Spleen (tissue), 11 donors: Measurements from ENCODE around the gene SNRPE. TPM values are rescaled to one million over a fixed set of nuclear protein-coding genes. Genes with fewer than 3 reads are reported as not detected.

ENCODE experiments used
- DNase-seq: peaks from one replicate; pipeline ENCODE4 v3.0.0-alpha.2; 2020
- H3K27ac ChIP-seq, 8 donors: fragments of 200-600 bp; sonication (generic) in 7 of 8; 1 replicate in 4 of 8; 2 replicates in 4 of 8; pipeline versions ENCODE4 v1.5.0 to v1.8.0; 2016 to 2021; ENCODE audit warnings: inconsistent platforms in 4 of 8, mild to moderate bottlenecking in 4 of 8, moderate library complexity in 1 of 8
- H3K27me3 ChIP-seq, 7 donors: fragments of 200-600 bp; sonication (generic) in 6 of 7; replicated peaks in 1 of 7; 1 replicate in 4 of 7; 2 replicates in 3 of 7; pipeline versions ENCODE4 v1.5.0 to v1.8.0; 2016 to 2021; ENCODE audit warnings: inconsistent platforms in 3 of 7, mild to moderate bottlenecking in 1 of 7
- H3K36me3 ChIP-seq, 6 donors: fragments of 200-600 bp; sonication (generic) in 5 of 6; 1 replicate in 4 of 6; 2 replicates in 2 of 6; pipeline versions ENCODE4 v1.5.0 to v1.8.0; 2016 to 2021; ENCODE audit warnings: inconsistent platforms in 2 of 6
- H3K4me1 ChIP-seq, 6 donors: fragments of 200-600 bp; sonication (generic) in 5 of 6; 1 replicate in 3 of 6; 2 replicates in 3 of 6; pipeline versions ENCODE4 v1.5.0 to v1.8.0; 2016 to 2021; ENCODE audit warnings: inconsistent platforms in 3 of 6
- H3K4me3 ChIP-seq, 8 donors: fragments of 200-600 bp; sonication (generic) in 7 of 8; 1 replicate in 4 of 8; 2 replicates in 4 of 8; pipeline versions ENCODE4 v1.5.0 to v1.8.0; 2016 to 2021; ENCODE audit warnings: inconsistent platforms in 4 of 8, mild to moderate bottlenecking in 4 of 8, moderate library complexity in 2 of 8
- H3K9me3 ChIP-seq, 8 donors: fragments of 200-600 bp; sonication (generic) in 7 of 8; 1 replicate in 4 of 8; 2 replicates in 4 of 8; pipeline versions ENCODE4 v1.5.0 to v1.8.0; 2016 to 2021; ENCODE audit warnings: inconsistent platforms in 4 of 8
- CTCF ChIP-seq, 11 experiments: fragments of 200-600 bp in 7 of 11; fragments of 450-650 bp in 4 of 11; sonication (generic) in 4 of 11; IDR thresholded peaks in 8 of 11; conservative IDR thresholded peaks in 3 of 11; 1 replicate in 7 of 11; 2 replicates in 4 of 11; pipeline versions ENCODE4 v1.4.0 to v1.8.0; 2016 to 2021; ENCODE audit warnings: antibody characterized with exemption in 11 of 11, inconsistent platforms in 4 of 11, mild to moderate bottlenecking in 1 of 11
- POLR2A ChIP-seq, 3 donors: fragments of 450-650 bp; IDR thresholded peaks; one replicate each; pipeline ENCODE4 v1.5.1; 2017; ENCODE audit warnings: antibody characterized with exemption in 3 of 3, mild to moderate bottlenecking in 1 of 3
- POLR2AphosphoS5 ChIP-seq, 3 donors: sonication (generic); formaldehyde crosslinking; IDR thresholded peaks; one replicate each; pipeline ENCODE4 v1.5.1; 2017; ENCODE audit warnings: antibody characterized with exemption in 3 of 3
- WGBS, 5 donors: extraction: QIAGEN DNeasy Blood & Tissue Kit in 3 of 5; methylation state at CpG; one replicate each; pipeline versions ENCODE4 v1.1.5 to v1.1.7; 2013 to 2018; 5-methylcytosine and 5-hydroxymethylcytosine counted together
- intact Hi-C: fragments of 100-400 bp; cut with DNase I; formaldehyde crosslinking; loops from one replicate; pipeline ENCODE4 v1.15.0; 2023; ENCODE audit warnings: low total_unique reads
- polyA plus RNA-seq, 3 donors: library from polyadenylated mRNA; stranded (reverse); fragments of 200-250 nt; gene quantifications; one replicate each; pipeline ENCODE4 v1.2.1, GENCODE V29; 2013
- total RNA-seq, 7 donors: library from RNA; depleted of rRNA in 3 of 7; stranded (reverse); fragments of >200 nt in 3 of 7; fragmentation: NEBNext Ultra II Directional in 4 of 7; extraction: Animal tissue kit (Norgen Biotek cat#: 25700) in 4 of 7; gene quantifications; one replicate each; pipeline versions ENCODE4 v1.1.0 to v1.2.1, GENCODE V29; 2016 to 2021
- donor health status: healthy with polysubstance abuse.
- donor health status: DM: no; HTN: no; CAD: no; lungs with moderate emphysema.
- donor health status: DM: no; HTN: no; CAD: no.
- donor health status: Bipolar disorder and iron deficiency.
- donor health status: healthy.
- donor health status: DM: no; HTN: no; CAD: no.
- donor health status: DM: yes; HTN: yes; CAD: no.

The SNRPE gene
- total and polyA plus RNA-seq, 10 donors, result 30.1 to 150 (median 67.2) TPM

DNA sequence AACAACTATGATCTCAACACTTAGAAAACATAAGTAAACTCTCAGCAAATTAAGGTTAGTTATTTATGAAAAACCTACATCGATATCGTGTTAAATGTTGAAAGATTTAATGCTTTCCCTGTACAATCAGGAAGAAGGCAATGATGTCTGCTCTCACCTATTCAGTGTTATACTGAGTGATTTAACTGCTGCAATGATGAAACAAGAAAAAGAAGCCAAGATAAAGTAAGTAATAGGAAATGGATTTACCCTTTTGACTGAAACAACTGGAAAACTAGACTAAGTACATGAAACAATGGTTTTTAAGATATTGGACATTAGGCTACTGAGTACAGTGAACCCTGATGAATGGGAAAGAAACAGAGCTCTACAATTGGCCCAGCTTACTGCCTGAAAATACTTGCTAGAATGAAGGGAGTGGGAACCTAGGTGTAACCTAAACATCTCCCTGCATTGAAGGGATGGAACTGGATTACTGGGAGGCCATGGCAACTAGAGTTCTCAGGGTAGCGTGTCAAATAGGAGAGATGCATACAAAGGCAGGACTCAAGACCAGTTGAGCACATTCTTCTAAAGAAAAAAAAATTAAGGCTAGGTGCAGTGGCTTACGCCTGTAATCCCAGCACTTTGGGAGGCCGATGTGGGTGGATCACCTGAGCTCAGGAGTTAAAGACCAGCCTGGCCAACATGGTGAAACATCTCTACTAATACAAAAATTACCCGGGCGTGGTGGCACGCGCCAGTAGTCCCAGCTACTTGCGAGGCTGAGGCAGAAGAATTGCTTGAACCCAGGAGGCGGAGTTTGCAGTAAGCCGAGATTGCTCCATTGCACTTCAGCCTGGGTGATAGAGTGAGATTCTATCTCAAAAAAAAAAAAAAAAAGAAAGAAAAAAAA lies 37.3 kb downstream of the SNRPE start:
- H3K9me3 ChIP-seq, result peaks cover 0 to 20% (median 15%) of the 10 kb centered on the region in 8 donors
- H3K36me3 ChIP-seq, result no peaks in the 10 kb centered on the region
- H3K4me3 ChIP-seq, result no peak overlapping the region
- no peak for DNase-seq
- H3K27ac ChIP-seq, result no peak overlapping the region
- no peaks in the 10 kb centered on the region for H3K4me1 ChIP-seq
- H3K27me3 ChIP-seq, result no peaks in the 10 kb centered on the region
- WGBS, 5 donors, result 95 to 98% (median 97%) methylated on average over 12 of the region's 12 CpGs
- TF ChIP-seq CTCF (IDR thresholded peaks at IDR 0.05 in 8 of 11, conservative IDR thresholded peaks at IDR 0.05 in 3 of 11) (no peak), POLR2AphosphoS5 (IDR thresholded peaks at IDR 0.05) (no peak), POLR2A (IDR thresholded peaks at IDR 0.05) (no peak)
- intact Hi-C loops, result no loop called here

- Histone ChIP-seq H3K36me3 (no peaks in the 10 kb centered on the region), H3K27me3 (no peaks in the 10 kb centered on the region), H3K4me3 (no peak overlapping the region), H3K9me3 (peaks cover 0 to 13% (median 8%) of the 10 kb centered on the region in 8 donors), H3K27ac (no peak overlapping the region), H3K4me1 (no peaks in the 10 kb centered on the region)
- no peak for DNase-seq
- 83 to 97% (median 91%) methylated on average over 1 of the region's 1 CpG for WGBS, 5 donors
- intact Hi-C loops, result no loop called here
- TF ChIP-seq POLR2A (IDR thresholded peaks at IDR 0.05), result no peak
- no peak for TF ChIP-seq CTCF (IDR thresholded peaks at IDR 0.05 in 8 of 11, conservative IDR thresholded peaks at IDR 0.05 in 3 of 11)
- TF ChIP-seq POLR2AphosphoS5 (IDR thresholded peaks at IDR 0.05), result no peak
These were observed 37.9 kb downstream of the SNRPE start for GRCh38 chr1:203899353-203899716.

DNA sequence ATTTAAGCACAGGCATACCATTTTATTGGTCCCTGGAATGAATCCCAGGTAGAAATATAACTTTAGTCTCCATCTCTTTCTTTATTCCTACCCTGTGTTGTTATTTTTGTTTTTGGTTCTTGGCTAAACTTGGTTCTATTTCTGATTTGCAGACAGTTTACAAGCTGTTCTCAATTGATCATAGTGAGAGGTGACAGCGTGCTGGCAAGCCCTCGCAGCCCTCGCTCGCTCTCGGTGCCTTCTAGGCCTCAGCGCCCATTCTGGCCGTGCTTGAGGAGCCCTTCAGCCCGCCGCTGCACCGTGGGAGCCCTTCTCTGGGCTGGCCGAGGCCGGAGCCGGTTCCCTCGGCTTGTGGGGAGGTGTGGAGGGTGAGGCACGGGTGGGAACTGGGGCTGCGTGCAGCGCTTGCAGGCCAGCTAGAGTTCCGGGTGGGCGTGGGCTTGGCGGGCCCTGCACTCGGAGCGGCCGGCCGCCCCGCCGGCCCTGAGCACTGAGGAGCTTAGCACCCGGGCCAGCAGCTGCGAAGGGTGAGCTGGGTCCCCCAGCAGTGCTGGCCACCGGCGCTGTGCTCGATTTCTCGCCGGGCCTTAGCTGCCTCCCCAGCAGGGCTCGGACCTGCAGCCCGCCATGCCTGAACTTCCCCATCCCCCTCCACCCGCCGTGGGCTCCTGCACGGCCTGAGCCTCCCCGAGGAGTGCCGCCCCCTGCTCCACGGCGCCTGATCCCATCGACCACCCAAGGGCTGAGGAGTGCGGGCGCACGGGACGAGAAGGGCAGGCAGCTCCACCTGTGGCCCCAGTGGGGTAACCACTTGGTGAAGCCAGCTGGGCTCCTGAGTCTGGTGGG lies 38.7 kb downstream of the SNRPE start:
- Histone ChIP-seq H3K27me3 (peaks cover 0 to 3% (median 0%) of the 10 kb centered on the region in 7 donors), H3K9me3 (peaks cover 0 to 6% (median under 1%) of the 10 kb centered on the region in 8 donors), H3K36me3 (no peaks in the 10 kb centered on the region), H3K4me3 (no peak overlapping the region), H3K4me1 (no peaks in the 10 kb centered on the region), H3K27ac (no peak overlapping the region)
- DNase-seq, result no peak
- TF ChIP-seq POLR2A (IDR thresholded peaks at IDR 0.05) (no peak), POLR2AphosphoS5 (IDR thresholded peaks at IDR 0.05) (no peak), CTCF (IDR thresholded peaks at IDR 0.05 in 8 of 11, conservative IDR thresholded peaks at IDR 0.05 in 3 of 11) (no peak)
- WGBS, 5 donors, result 94 to 97% (median 95%) methylated on average over 34 to 47 of the region's 47 CpGs
- intact Hi-C loops, result no loop called here

GRCh38 chr1:203901581-203901980 lies 40.2 kb downstream of the SNRPE start:
- Histone ChIP-seq H3K4me3 (no peak overlapping the region), H3K27ac (no peak overlapping the region), H3K4me1 (no peaks in the 10 kb centered on the region), H3K36me3 (no peaks in the 10 kb centered on the region), H3K27me3 (peaks cover 0 to 10% (median 0%) of the 10 kb centered on the region in 7 donors), H3K9me3 (no peaks in the 10 kb centered on the region)
- no peak for TF ChIP-seq CTCF (IDR thresholded peaks at IDR 0.05 in 8 of 11, conservative IDR thresholded peaks at IDR 0.05 in 3 of 11)
- TF ChIP-seq POLR2A (IDR thresholded peaks at IDR 0.05), result no peak
- no peak for TF ChIP-seq POLR2AphosphoS5 (IDR thresholded peaks at IDR 0.05)
- 92 to 98% (median 95%) methylated on average over 12 of the region's 12 CpGs for WGBS, 5 donors
- no peak for DNase-seq
- intact Hi-C loops, result no loop called here
